Mucosa of descending colon (tissue), 3 donors: ENCODE data around the gene SPATA18. TPM values are rescaled to one million over a fixed set of nuclear protein-coding genes. Genes with fewer than 3 reads are reported as not detected.
A peak's percentile ranks its signal among the peaks of the same experiment; 100 is the strongest.

Experiments
- ATAC-seq: fragments of 200-7000 bp; cut with Tn5 transposase; one replicate; pipeline ENCODE4 v1.9.1; 2020; ENCODE audit warnings: mild to moderate bottlenecking, moderate library complexity
- DNase-seq, 3 donors: peaks; one replicate each; pipeline ENCODE4 v3.0.0-alpha.2; 2020
- H3K36me3 ChIP-seq: fragments of 200-600 bp; one replicate; pipeline ENCODE4 v1.8.0; 2021; ENCODE audit warnings: low read depth, mild to moderate bottlenecking
- H3K4me1 ChIP-seq: fragments of 200-600 bp; one replicate; pipeline ENCODE4 v1.8.0; 2021; ENCODE audit warnings: low read depth, mild to moderate bottlenecking
- H3K4me3 ChIP-seq: fragments of 200-600 bp; one replicate; pipeline ENCODE4 v1.8.0; 2021; ENCODE audit warnings: mild to moderate bottlenecking
- H3K9me3 ChIP-seq: fragments of 200-600 bp; one replicate; pipeline ENCODE4 v1.8.0; 2021; ENCODE audit warnings: mild to moderate bottlenecking
- CTCF ChIP-seq: fragments of 200-600 bp; IDR thresholded peaks from one replicate; pipeline ENCODE4 v1.8.0; 2022; ENCODE audit warnings: antibody characterized with exemption, mild to moderate bottlenecking
- intact Hi-C, 2 donors: fragments of 100-400 bp; cut with DNase I in 1 of 2; cut with micrococcal nuclease in 1 of 2; formaldehyde crosslinking; loops; one replicate each; pipeline versions ENCODE4 v1.11.0 to v1.11.1; 2022; cut with DNase I, micrococcal nuclease
- total RNA-seq, 3 donors: library from RNA; stranded (reverse); fragmentation: NEBNext Ultra II Directional in 2 of 3; extraction: Animal tissue kit (Norgen Biotek cat#: 25700) in 2 of 3; gene quantifications; one replicate each; pipeline versions ENCODE4 v1.2.1 to v1.2.4, GENCODE V29; 2021 to 2023
- donor health status: DM: no; HTN: no; CAD: no; lungs with moderate emphysema.
- donor health status: DM: no; HTN: no; CAD: no.
- donor health status: DM: no; HTN: yes; CAD: no.

The SPATA18 gene
- total RNA-seq, 3 donors from 2014 or later, result 8.4 to 15.5 (median 8.7) TPM

DNA sequence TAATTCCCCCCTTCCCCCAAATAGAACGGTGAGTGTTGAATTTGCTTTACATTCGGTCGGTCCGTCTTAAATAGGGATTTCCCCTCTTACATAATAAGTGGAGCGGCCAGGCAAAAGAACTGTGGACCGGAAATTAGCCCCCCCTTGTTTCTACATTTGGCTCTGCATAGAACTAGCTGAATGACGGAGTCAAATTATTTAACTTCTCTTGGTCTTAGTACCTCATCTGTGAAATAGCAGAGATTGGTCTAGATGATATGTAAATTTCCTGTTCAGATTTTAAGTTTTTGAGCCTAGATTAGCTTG is 1.3 kb downstream of the SPATA18 start:
- ATAC-seq, result no peak
- TF ChIP-seq CTCF, result no peak

GRCh38 chr4:52054254-52054653 is 3.1 kb downstream of the SPATA18 start:
- no peak overlapping the region for H3K4me3 ChIP-seq
- H3K4me1 ChIP-seq, result peaks cover 17% of the 10 kb centered on the region
- H3K36me3 ChIP-seq, result no peaks in the 10 kb centered on the region
- intact Hi-C loops, result no loop called here
- H3K9me3 ChIP-seq, result no peaks in the 10 kb centered on the region
- no peak for TF ChIP-seq CTCF
- ATAC-seq (no peak), DNase-seq (no peak)

More for the DNA sequence above, 1.3 kb downstream of the SPATA18 start:
- no peaks in the 10 kb centered on the region for H3K36me3 ChIP-seq
- H3K9me3 ChIP-seq, result no peaks in the 10 kb centered on the region
- no peak overlapping the region for H3K4me3 ChIP-seq
- intact Hi-C loops, result no loop called here
- DNase-seq, result no peak
- H3K4me1 ChIP-seq, result peaks cover 9% of the 10 kb centered on the region

GRCh38 chr4:52057196-52057595 is 6.1 kb downstream of the SPATA18 start:
- no peak for ATAC-seq
- intact Hi-C loops, result no loop called here
- no peak for DNase-seq
- no peak overlapping the region for H3K4me3 ChIP-seq
- peaks cover 15% of the 10 kb centered on the region for H3K4me1 ChIP-seq
- no peaks in the 10 kb centered on the region for H3K36me3 ChIP-seq
- H3K9me3 ChIP-seq, result no peaks in the 10 kb centered on the region
- TF ChIP-seq CTCF, result no peak

GRCh38 chr4:52058275-52058674 is 7.2 kb downstream of the SPATA18 start:
- ATAC-seq, result no peak
- DNase-seq, result no peak
- no peak overlapping the region for H3K4me3 ChIP-seq

DNA sequence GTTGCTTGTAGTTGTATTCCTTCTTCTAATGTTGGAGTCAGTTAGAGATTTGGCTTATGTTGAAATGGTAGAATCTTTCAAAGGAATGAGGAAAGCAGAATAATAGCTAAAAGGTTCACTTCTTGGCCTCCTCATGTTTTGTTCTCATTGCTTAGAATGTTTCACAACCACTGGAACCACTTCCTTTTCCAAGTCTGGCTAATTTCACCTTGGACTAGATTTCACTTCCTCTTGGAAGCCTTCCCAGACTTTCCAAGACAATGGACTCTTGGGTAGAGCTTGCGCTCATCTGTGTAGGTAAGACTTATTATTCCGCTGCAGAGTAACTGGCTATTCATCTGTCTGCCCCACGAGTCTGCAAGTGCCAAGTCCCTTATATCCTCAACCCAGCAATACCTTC is 8.3 kb downstream of the SPATA18 start:
- no peak overlapping the region for H3K4me3 ChIP-seq
- intact Hi-C loops, result no loop called here
- H3K4me1 ChIP-seq, result peaks cover 9% of the 10 kb centered on the region
- TF ChIP-seq CTCF, result no peak
- DNase-seq (peak in 1 of 3 donors; percentile 76), ATAC-seq (peak; percentile 98)
- H3K36me3 ChIP-seq, result no peaks in the 10 kb centered on the region
- no peaks in the 10 kb centered on the region for H3K9me3 ChIP-seq

More at GRCh38 chr4:52058275-52058674, 7.2 kb downstream of the SPATA18 start:
- TF ChIP-seq CTCF, result no peak
- peaks cover 9% of the 10 kb centered on the region for H3K4me1 ChIP-seq
- H3K9me3 ChIP-seq, result no peaks in the 10 kb centered on the region
- intact Hi-C loops, result no loop called here
- no peaks in the 10 kb centered on the region for H3K36me3 ChIP-seq

- ATAC-seq (no peak), DNase-seq (no peak)
- no peak for TF ChIP-seq CTCF
- H3K36me3 ChIP-seq, result no peaks in the 10 kb centered on the region
- peaks cover 4% of the 10 kb centered on the region for H3K4me1 ChIP-seq
- intact Hi-C loops, result no loop called here
- no peak overlapping the region for H3K4me3 ChIP-seq
- no peaks in the 10 kb centered on the region for H3K9me3 ChIP-seq
Observed at GRCh38 chr4:52069571-52069970, 18.5 kb downstream of the SPATA18 start.
